Measurements from ENCODE around the gene SMYD3. TPM values are rescaled to one million over a fixed set of nuclear protein-coding genes. Genes with fewer than 3 reads are reported as not detected.

SMYD3 gene
- total and polyA plus RNA-seq, 2 of the 4 experiments (the other 2 are of a cell fraction): 26.5 to 37.6 TPM

GRCh38 chr1:245772739-245773138 is 734.3 kb downstream of the SMYD3 start:
- H3K27ac ChIP-seq (ENCODE audit: insufficient read depth, low read length): no peak overlapping the region; the same call in 1 of the 2 replicates
- no peak for ATAC-seq (ENCODE audit: low read depth)
- no CpG with 5 or more reads among the region's 1 CpG for WGBS, 2 experiments (ENCODE audit: extremely low coverage in 2 of 2, insufficient read length in 1 of 2)

More at GRCh38 chr1:245772739-245773138, 734.3 kb downstream of the SMYD3 start:
- no peak overlapping the region for H2AK5ac ChIP-seq (ENCODE audit: low read depth, low read length)
- H2BK15ac ChIP-seq (ENCODE audit: low read depth, low read length): no peak overlapping the region
- H4K8ac ChIP-seq (ENCODE audit: low read depth in 2 of 2, low read length in 2 of 2): 0 out of 4 replicates have a peak overlapping the region, but pooled peaks of 1 of the 2 experiments have one; percentile 51
- H4K20me1 ChIP-seq (ENCODE audit: insufficient read depth, low read length): no peaks in the 10 kb centered on the region
- no peak overlapping the region; the same call in 1 of the 2 replicates for H2BK20ac ChIP-seq (ENCODE audit: low read depth, low read length)
- H4K91ac ChIP-seq (ENCODE audit: insufficient read depth, low read depth, low read length): no peak overlapping the region
- H2BK120ac ChIP-seq (ENCODE audit: low read depth, low read length): no peak overlapping the region
- no peak overlapping the region for H3K23ac ChIP-seq (ENCODE audit: low read depth, low read length)
- H3K79me1 ChIP-seq (ENCODE audit: low read depth in 1 of 2, low read length in 2 of 2): no peaks in the 10 kb centered on the region
- H3K9me3 ChIP-seq (ENCODE audit: control insufficient read depth, insufficient read depth, low read length): no peaks in the 10 kb centered on the region
- ChIA-PET CTCF (no interaction called here), POLR2A (ENCODE audit: unreplicated experiment) (no interaction called here)
- no peak overlapping the region for H2AK9ac ChIP-seq (replicated peaks; ENCODE audit: low read depth, low read length, poor library complexity)
- H3K4me1 ChIP-seq (ENCODE audit: control insufficient read depth, insufficient read depth, low read length): peaks cover 13% of the 10 kb centered on the region
- H3K4ac ChIP-seq (ENCODE audit: low read depth, low read length): no peak overlapping the region
- no peaks in the 10 kb centered on the region for H3K27me3 ChIP-seq (ENCODE audit: control insufficient read depth, insufficient read depth, low read length)
- H2BK5ac ChIP-seq (ENCODE audit: low read depth, low read length, poor library complexity, severe bottlenecking): no peak overlapping the region
- H3K56ac ChIP-seq (ENCODE audit: extremely low read depth, insufficient read depth, low read length): no peak overlapping the region
- dilution Hi-C loops (cut with HindIII; ENCODE audit: low sequenced_read_pairs, unreplicated experiment): no loop called here
- no peak overlapping the region for H4K5ac ChIP-seq (ENCODE audit: low read depth, low read length)
- H3K36me3 ChIP-seq (ENCODE audit: control insufficient read depth, insufficient read depth, low read length): no peaks in the 10 kb centered on the region
- H3K4me3 ChIP-seq (ENCODE audit: insufficient read depth, low read depth, low read length): no peak overlapping the region
- no peak overlapping the region for H2AFZ ChIP-seq (replicated peaks; ENCODE audit: low read length, poor library complexity)
- no TSS peak for BruUV-seq (replicated peaks)
- no peak overlapping the region for H3K9ac ChIP-seq (ENCODE audit: low read depth, low read length)
- H3K9me1 ChIP-seq (ENCODE audit: insufficient read depth, low read length): peaks cover 7% of the 10 kb centered on the region; the same call in 1 of the 2 replicates
- no peak for TF ChIP-seq MAFK (IDR thresholded peaks at IDR 0.05; ENCODE audit: low read depth, low read length)
- TF ChIP-seq RCOR1 (IDR thresholded peaks at IDR 0.05; ENCODE audit: insufficient replicate concordance, low read length): no peak
- TF ChIP-seq CEBPB (IDR thresholded peaks at IDR 0.05; ENCODE audit: low read depth, low read length): peak; percentile 54
- TF ChIP-seq RAD21 (IDR thresholded peaks at IDR 0.05; ENCODE audit: low read length): no peak
- H3K18ac ChIP-seq (ENCODE audit: low read depth, low read length): 0 out of 2 replicates have a peak overlapping the region, but pooled peaks have one; percentile 20
- no peak for DNase-seq
- no peak overlapping the region for H3K4me2 ChIP-seq (ENCODE audit: low read depth, low read length)
- intact Hi-C loops (cut with micrococcal nuclease): loop anchor here (10.0 kb wide), 1 partner anchor 178 kb away; no protein-coding TSS in a partner anchor
- in situ Hi-C loops (cut with MboI; ENCODE audit: low sequenced_read_pairs): no loop called here
- H3K14ac ChIP-seq (replicated peaks; ENCODE audit: low read depth, low read length): no peak overlapping the region
